Ovary (tissue), 3 donors: ENCODE data around the gene ENPP7.

ENCODE experiments used
- EP300 ChIP-seq: sonication (generic); formaldehyde crosslinking; IDR thresholded peaks from one replicate; pipeline ENCODE4 v1.6.1; 2017; ENCODE audit warnings: antibody characterized with exemption
- POLR2A ChIP-seq: fragments of 450-650 bp; IDR thresholded peaks from one replicate; pipeline ENCODE4 v1.6.1; 2017; ENCODE audit warnings: antibody characterized with exemption, mild to moderate bottlenecking, moderate library complexity
- TF ChIP-seq, protein P1 (sequence below), 3 donors: fragments of 450-650 bp in 2 of 3; fragments of 200-600 bp in 1 of 3; IDR thresholded peaks; one replicate each; pipeline versions ENCODE4 v1.5.1 to v1.8.0; 2016 to 2022; ENCODE audit warnings: antibody characterized with exemption in 3 of 3, mild to moderate bottlenecking in 1 of 3
- donor health status: DM: no; HTN: no; CAD: no.

DNA sequence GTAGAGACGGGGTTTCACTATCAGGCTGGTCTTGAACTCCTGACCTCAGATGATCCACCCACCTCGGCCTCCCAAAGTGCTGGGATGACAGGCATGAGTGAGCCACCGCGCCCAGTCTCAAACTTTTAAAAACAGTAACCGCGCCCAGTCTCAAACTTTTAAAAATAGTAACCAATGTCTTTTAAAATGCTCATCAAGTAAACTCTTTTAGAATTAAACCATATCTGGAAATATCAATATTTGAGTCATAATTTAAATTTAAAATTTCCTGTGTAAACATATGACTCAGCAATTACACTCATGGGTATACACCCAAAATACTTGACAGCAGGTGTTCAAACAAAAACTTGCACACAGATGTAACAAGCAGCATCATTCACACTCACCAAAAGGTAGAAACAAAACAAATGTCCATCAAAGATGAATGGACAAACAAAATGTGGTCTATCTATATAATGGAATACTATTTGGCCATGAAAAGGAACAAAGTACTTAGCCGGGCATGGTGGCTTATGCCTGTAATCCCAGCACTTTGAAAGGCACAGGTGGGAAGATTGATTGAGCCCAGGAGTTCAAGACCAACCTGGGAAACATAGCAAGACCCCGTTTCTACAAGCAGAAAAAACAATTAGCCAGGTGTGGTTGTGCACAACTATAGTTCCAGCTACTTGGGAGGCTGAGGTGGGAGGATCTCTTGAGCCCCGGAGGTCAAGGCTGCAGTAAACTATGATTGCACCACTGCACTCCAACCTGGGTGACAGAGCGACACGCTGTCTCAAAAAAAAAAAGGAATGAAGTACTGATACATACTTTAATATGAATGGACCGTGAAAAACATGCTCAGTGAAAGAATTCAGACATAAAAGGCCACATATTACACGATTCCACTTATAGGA is 20.2 kb downstream of the ENPP7 start:
- TF ChIP-seq, protein P1, sequence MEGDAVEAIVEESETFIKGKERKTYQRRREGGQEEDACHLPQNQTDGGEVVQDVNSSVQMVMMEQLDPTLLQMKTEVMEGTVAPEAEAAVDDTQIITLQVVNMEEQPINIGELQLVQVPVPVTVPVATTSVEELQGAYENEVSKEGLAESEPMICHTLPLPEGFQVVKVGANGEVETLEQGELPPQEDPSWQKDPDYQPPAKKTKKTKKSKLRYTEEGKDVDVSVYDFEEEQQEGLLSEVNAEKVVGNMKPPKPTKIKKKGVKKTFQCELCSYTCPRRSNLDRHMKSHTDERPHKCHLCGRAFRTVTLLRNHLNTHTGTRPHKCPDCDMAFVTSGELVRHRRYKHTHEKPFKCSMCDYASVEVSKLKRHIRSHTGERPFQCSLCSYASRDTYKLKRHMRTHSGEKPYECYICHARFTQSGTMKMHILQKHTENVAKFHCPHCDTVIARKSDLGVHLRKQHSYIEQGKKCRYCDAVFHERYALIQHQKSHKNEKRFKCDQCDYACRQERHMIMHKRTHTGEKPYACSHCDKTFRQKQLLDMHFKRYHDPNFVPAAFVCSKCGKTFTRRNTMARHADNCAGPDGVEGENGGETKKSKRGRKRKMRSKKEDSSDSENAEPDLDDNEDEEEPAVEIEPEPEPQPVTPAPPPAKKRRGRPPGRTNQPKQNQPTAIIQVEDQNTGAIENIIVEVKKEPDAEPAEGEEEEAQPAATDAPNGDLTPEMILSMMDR (IDR thresholded peaks at IDR 0.05) = no peak
- no peak for TF ChIP-seq POLR2A
- TF ChIP-seq EP300 = no peak
